Anterior cingulate cortex (tissue), 58 donors: Measurements from ENCODE around the gene GZF1.
A peak's percentile ranks its signal among the peaks of the same experiment; 100 is the strongest.

Experiments used
- DNase-seq, 58 donors: peaks; one replicate each; lab custom pipeline; 2025; lab: John Stamatoyannopoulos, UW

GZF1 gene

DNA sequence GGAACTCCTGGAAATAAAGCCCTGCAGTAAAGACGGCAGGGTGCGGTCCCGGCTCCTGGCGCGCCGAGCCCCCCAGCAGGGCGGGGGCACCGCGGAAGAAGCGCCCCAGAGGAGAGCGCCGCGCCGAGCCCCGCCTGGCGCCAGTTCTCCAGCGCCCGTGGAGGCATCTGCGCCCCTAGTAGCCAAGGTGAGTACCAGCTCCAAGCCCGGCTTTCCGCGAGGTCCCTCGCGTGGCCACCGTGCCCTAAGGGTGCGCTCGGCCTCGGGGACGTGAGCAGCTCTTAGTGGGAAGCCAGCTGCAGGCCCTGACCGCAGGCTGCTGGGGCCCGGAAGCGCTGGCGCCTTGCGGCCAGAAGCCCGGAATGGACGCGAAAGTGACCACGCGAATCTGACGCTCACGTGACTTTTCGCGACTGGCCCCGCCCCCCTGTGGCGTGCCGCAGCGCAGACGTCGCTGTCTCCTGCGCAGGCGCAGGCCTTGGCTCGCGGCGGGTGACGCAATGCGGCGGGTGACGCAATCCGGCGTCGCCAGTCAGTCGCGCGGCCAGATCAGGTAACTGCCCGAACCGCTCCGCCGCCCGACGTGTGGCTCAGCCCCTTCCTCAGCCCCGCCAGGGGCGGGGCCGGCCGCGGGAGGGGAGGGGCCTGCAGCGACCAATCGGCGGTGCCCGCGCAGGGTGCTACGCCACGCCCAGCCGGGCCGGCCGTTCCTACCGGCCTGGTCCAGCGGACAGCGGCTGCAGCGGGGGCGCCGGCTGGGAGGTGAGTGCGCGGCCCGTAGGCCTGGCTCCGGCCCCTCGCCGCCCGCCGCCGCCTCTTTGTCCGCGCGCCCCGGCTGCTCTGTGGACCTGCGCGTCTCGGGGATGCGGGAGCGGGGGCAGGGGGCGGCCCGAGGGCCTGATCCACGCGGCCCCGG, at the start of gene GZF1:
GZF1 (plus strand) TSS at position 707 of the 916 bp plus-strand sequence. CDS start 2,202 bp downstream, outside the sequence.
- peak; percentile 82 to 99 (median 98) for DNase-seq

DNA sequence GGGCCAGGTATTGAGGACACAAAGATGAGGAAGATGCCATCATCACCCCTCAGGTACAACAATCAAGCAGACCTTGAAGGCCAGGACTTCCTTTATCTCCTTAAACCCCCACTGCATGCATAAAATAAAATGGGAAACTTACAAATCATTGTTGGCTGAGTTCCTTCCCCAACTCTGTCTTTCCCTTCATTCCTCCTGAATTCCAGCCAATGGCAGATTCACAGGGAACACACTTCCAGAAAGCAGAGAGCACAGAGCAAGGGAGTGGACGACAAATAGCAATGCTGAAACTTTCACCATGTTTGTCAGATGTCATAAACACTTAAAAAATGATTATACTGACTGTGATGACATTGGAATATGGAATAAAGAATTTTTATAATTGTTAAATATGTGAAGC, 48.7 kb upstream of the GZF1 start:
- DNase-seq, result no peak

DNA sequence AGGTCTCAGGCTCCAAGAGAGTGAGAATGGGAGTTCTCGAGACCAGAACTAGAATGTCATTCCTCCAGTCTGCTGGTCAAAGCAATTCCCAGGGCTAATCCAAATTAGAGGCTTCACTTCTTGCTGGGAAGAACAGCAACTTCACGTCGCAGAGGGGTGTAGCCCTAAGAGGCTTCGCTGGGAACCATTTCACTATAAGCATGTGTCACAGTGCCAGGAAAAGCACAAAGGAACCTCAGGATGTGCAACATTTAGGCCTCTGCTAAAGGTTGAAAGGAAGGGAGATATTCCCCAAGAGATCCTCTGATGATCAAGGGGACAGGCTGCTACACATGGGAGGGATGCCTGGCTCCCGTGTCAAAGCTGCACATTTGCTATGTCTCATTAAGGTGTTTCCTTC, 47.3 kb upstream of the GZF1 start:
- no peak for DNase-seq

DNA sequence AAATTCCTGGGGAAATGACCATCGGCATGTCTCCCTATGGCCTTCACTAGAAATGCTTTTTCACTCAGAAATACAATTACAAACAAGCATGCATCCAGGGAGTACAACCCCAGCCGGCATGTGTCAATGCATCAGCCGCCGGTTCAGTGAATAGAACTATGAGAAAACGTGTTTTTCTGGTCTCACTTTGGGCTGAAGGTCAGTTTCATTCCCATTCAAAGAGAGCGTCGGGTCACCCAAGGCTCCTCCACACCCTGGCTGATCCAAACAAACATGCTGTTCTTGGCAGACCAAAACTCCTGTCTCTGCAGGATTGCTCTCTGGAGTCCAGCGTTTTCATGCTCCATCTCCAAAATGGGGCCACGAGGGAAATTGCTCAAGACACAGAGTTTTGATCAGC, 46.9 kb upstream of the GZF1 start:
- no peak for DNase-seq

DNA sequence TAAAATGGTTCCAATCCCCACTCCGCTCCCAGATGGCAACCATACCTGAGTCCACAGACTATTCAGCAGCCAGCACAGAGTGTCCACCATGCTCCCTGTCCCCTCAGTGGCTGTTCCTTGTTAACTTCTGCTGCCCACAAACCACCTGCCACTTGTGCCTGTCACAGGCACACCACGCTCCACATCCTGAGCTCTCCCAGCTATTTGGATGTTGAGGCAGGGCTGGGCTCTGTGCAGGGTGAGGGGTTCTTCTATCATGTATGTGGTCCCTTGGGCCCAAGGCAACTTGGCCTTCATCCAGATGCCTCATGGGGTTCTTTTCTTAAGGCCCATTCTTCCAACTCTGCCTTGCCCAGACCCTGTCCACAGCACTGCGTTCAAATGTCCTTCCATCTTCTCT, 45.4 kb upstream of the GZF1 start:
- DNase-seq, result no peak

DNA sequence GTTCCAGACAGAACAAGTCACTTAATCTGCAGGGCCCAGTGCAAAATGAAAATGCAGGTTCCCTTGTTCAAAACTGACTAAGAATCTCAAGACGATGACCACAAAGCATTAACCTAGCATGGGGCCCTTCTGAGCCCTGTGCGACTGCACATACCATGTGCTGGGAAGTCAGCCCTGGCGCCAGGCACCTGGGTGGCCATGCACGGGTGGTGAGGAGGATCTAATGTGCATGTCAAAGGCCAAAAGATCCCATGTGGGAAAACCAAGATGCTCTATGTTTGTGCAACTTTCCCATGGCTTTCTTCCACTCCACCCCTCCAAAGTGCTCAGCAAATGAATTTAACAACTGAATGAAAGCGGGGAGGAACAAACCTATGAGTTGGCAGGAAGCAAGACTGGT, 44.9 kb upstream of the GZF1 start:
- DNase-seq, result no peak

DNA sequence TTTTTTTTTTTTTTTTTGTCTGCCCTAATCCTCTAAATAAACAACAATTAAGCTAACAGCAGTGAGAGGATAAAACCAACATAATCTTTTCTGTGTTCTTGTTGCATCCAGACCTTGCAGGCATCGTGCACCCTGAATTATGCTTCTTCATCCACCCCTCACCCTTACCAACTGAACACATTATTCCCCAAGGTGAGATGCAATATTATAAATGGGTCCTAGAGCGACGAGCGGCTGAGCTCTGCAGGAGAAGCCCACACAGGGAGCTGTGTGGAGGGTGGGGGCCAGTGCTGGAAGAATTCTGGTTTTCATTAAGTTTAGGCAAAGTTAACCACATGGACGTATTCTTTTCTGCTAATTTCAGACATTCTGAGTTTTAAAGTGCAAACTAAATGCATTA, 43.6 kb upstream of the GZF1 start:
- no peak for DNase-seq

DNA sequence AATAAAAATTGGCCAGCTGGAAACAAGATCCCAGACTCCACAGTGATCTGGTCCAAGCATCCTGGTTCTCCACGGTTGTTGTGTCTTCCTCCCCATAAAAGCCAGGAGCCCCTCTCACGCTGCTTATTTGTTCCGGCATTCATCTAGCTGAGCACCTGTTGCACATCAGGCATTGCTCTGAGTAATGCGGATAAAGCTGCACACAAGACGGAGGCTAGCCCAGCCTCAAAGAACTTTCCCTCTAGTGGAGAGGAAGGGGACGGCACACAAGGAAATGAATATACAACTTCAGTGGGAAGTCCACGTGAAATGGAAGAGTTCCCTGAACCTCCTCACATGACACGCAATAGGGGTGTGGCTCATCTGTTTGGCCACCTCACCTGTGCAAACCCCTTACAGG, 41.7 kb upstream of the GZF1 start:
- DNase-seq, result no peak

DNA sequence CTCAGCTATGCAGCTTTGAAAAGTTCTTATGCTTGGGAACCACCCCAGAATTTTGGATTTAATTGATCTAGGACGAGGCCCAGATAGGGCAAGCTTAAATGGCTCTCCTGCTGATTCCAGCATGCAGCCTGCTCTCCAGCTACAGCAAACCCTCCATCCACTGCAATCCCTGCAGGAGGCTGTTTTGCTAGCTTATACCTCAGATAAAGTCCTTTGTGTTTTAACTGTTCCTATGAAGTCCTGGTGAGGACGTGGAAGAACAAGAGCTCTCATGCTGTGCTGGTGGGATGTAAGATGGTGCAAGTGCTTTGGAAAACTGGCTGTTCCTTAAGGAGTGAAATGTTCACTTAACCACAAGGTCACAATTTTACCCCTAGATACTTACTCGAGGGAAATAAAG, 36.9 kb upstream of the GZF1 start:
- DNase-seq, result no peak

DNA sequence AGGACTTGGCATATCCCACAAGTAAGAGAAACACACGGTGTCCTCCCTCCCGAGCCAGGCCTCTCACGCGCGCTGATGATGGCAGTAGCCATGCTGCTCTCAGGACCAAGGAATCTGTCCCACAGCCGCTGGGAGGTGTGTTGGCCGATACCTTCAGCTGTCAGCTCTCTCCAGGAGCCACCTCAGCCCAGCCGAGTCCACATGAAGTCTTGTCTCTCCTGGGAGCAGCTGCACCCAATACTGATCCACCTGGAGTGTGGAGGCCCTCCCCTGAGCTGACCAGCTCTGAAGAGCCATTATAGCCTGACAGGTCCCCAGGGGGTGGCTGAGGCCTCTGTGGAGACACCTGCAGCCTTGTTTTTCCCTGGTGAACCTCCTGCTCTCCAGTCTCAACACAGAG, 35.2 kb upstream of the GZF1 start:
- no peak for DNase-seq

DNA sequence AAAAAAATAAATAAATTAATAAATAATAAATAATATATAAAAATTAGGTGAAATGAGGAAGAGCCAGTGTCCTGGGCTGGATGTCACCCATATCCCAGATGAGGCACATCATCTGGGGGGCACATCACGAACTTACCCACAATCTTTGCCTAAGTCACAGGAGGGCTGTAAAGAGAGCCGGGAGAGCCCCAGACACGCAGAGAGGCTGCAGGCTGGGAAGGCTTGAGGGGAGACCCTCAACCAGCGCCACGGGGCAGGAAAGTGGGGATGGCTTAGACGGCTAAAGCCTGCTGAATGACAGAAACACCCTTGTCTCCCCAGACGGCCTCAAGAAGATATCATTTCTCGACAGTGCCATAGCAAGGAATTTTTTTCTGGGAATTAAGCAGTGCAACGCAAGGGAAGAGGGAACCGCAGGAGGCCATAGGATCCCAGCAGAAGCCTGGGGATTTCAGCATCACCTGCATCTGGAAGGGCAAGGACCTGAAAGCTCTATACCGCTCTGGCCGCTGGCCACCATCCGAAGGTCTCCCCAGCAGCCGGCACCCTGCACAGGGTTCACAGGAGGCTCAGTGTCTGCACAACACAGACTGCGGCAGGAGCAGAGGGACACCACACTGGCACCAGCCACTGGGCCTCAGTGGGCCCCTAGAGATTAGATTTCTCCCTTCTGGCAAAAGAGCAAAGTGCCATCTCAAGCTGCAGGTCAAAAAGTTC, 34.2 kb upstream of the GZF1 start:
- no peak for DNase-seq

DNA sequence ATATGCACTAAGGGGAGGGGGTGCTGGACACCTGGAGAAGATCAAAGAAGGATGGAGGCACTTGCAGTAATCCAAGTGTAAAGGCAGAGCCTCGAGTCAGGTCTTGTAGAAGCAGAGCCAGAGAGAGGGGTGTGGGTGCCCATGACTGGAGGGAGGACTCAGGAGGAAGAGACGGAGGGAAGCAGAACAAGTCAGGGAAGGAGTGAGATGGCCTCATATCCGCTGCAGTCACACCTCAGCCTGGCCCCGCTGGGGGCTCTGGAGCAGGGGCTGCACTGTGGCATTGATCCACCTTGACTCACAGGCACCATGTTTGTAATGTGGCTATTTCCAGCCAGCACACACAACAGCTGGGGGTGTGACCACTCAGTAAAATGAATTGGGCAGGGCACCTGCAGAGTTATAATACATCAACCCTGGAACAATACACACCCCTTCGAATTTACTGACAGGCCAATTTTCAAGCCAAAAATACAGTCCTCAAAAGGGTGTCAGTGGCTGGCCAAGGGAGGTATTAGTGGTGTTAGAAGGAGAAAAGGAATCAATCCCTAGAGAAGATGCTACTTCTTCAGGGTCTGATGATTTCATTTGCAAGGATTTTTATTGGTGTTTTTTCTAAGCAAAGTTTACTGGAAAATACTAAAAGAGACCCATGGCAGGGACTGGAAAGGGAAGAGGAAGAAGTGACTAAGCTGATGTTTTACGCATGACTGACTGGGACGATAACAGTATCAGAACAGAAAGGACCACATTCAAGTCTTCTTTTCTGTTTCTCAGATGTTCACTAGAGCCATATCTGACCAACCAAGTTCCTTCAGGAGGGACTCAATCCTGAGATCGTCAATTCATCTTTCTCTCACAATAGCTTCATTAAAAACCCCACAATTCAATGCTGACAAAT, 30.3 kb upstream of the GZF1 start:
- no peak for DNase-seq

DNA sequence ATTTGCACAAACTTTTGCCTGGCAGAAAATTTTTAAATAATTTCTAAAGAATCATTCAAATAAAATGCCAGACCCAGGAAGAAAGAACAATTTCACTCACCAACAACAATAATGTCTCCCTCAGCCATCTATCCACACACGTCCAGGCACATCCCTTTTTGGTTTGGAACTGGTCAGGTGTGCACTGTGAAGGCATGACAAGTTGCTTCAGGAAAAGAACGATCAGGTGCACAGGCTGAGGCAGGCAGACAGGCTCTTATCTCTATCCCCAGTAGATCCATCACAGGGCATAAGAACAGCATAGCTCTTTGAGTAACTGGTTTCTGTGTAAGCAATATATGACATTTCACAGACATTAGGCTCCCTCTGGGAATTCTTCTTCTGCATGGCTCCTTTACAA, 29.5 kb upstream of the GZF1 start:
- DNase-seq, result no peak

DNA sequence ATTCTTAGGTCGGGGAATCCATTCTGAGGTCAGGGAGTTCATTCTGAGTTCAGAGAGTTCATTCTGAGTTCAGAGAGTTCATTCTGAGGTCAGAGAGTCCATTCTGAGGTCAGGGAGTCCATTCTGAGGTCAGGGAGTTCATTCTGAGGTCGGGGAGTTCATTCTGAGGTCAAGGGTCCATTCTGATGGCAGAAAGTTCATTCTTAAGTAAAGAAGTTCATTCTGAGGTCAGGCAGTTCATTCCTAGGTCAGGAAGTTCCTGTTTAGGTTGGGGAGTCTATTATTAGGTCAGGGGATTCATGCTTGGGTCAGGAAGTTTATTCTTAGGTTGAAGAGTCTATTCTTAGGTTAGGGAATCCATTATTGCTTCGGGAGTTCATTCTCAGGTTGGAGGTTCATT, 27.9 kb upstream of the GZF1 start:
- DNase-seq, result no peak

DNA sequence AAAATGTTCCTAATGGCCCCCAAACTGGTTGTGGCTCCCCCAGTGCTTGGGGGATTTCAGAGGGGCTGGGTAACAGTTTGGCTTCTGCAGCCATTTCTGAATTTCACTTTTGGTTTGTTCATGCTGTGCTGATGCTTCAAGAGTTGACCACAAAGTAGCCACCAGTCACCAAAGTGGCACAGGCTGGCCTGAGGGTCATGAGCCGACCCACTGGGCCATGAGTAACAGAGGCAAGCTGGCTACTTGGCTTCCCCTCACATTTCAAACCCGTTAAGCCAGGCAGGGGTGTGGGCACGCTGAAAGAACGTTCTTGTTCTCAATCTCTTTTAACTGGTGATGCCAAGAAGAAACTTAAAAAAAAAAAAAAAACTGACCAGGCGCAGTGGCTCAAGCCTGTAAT, 26.5 kb upstream of the GZF1 start:
- no peak for DNase-seq

DNA sequence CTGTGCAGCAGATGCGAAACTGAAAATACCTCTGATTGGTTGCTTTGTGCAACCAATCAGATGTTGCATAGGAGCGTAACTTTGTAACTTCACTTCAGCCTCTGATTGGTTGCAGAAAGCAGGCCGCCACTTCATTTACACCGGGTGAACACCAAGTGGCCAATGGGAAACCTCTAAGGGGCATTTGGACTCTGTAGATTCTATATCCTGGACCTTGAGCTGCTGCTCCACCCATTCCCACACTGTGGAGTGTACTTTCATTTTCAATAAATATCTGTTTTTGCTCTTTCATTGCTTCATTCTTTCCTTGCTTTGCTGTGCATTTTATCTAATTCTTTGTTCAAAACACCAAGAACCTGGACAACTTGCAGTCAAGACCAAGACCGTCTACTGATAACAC, 25.5 kb upstream of the GZF1 start:
- DNase-seq, result no peak

DNA sequence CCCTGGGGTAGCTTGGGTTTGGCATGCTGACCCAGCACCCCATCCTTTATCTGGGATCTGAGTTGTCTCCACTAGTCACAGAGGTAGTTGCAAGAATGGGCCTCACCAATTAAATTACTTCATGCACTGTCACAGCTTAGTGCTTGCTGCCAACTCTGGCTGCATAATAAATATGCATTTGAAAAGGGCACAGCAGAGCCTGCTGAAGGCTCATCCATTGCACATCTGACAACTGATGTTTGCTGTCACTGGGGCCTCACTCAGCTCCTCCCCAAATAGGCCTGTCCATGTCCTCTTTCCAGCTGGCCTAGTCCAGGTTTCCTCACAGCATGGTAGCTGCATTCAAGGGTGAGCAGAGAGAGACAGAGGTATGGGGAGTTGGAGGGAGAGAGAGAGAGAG, 24.7 kb upstream of the GZF1 start:
- no peak for DNase-seq

DNA sequence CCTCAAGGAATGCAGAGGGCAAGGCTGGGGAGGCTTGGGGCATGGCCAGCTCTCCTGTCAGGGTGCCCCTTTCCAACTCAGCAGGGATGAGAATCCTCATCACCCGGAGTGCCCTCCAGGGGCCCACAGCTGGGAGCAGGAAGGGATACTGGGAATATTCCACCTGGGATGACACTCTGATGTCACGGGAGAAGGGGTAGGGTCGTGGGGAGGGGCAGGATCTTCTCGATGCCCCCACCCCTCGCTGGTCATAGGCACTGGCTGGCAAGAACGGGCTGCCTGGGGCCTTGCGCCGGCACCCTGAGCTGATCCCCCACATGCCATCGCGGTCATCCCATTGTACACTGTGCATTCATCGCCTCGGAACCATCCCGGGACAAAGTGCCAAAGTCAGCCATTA, 22.0 kb upstream of the GZF1 start:
- DNase-seq, result no peak

DNA sequence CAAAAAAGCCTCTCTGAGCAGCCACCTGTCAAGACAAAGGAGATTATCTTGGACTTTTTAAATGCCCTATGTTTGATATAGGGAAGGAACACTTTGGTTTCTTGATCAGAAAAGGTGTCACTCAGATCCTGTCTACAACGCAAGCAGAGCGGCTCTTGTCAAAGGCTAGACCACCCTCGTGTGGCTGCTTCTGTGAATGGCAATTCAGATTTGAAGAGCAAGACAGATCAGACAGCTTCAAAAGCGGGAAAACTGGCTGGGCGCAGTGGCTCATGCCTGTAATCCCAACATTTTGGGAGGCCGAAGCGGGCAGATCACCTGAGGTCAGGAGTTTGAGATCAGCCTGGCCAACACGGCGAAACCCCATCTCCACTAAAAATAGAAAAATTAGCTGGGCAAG, 21.5 kb upstream of the GZF1 start:
- peak in 52 of 58 donors; percentile 3 to 85 (median 39) for DNase-seq

DNA sequence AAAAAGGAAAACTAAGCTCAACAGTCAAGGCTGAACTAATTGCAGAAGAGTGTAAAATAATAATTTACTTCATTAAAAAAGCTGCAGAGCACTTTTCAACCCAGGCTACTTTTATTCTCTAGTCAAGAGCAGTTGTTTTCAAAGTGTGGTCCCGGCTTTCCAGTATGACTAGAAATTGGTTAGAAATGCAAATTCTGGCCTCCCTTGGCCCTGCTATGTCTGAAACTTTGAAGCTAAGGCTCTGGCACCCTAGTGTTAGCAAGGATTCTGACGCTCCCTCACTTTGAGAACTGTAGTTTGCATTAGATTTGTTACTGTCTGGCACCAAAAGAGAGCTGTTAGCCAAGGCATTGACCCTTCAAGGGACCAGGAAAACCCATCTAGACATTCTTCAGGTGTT, 20.9 kb upstream of the GZF1 start:
- DNase-seq, result no peak

DNA sequence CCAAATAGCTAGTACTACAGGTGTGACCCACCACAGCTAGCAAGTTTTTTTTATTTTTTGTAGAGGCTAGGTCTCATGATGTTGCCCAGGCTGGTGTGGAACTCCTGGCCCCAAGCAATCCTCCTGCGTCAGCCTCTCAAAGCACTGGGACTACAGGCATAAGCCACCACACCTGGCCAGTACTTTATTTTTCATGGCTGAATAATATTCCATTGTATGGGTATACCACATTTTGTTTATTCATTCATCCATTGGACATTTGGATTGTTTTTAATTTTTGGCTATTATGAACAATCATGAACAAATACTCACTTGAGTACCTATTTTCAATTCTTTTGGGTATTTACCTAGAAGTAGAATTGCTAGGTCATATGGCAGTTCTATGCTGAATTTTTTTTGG, 18.4 kb upstream of the GZF1 start:
- DNase-seq, result no peak
